Measurements from ENCODE around the gene RXRB. TPM values are rescaled to one million over a fixed set of nuclear protein-coding genes. Genes with fewer than 3 reads are reported as not detected.
"Not testable (repeated sequence)": the region's sequence is repeated elsewhere in the genome, so short reads cannot be mapped to it uniquely, and the experiment has no call there.

RXRB gene
- total and polyA plus RNA-seq, 10 of the 15 experiments (the other 5 are each of a cell fraction or from before 2014, with no cell fraction given): 0.71 to 35.0 (median 20.4) TPM

- H2AFZ ChIP-seq (ENCODE audit: control insufficient read depth, low read depth, low read length); ATAC-seq; FAIRE-seq; H3K4me1 ChIP-seq (ENCODE audit: control insufficient read depth, insufficient read depth, low read length); POLR2A ChIA-PET; in situ Hi-C loops (cut with MboI); H3K4me2 ChIP-seq (ENCODE audit: control insufficient read depth, insufficient read depth); H3K27ac ChIP-seq (ENCODE audit: control insufficient read depth, insufficient read depth); RAD21 ChIA-PET (ENCODE audit: unreplicated experiment); H4K20me1 ChIP-seq (ENCODE audit: control insufficient read depth, insufficient read depth); H3K27me3 ChIP-seq (replicated peaks in 1 of 2; ENCODE audit: control insufficient read depth in 2 of 2, insufficient read depth in 2 of 2, low read length in 1 of 2); H3K9ac ChIP-seq (ENCODE audit: control insufficient read depth, insufficient read depth, low read length); H3K4me3 ChIP-seq; BruUV-seq (replicated peaks); H3K9me3 ChIP-seq (replicated peaks; ENCODE audit: control insufficient read depth, insufficient read depth, low read length); DNase-seq (ENCODE audit: low read depth, low spot score); H3K36me3 ChIP-seq (ENCODE audit: control insufficient read depth in 2 of 2, insufficient read depth in 2 of 2, low read length in 1 of 2); intact Hi-C loops (cut with micrococcal nuclease; ENCODE audit: unreplicated experiment); H3K79me2 ChIP-seq (ENCODE audit: control insufficient read depth, insufficient read depth, low read length): not testable (repeated sequence)
- whole genome bisulfite sequencing (ENCODE audit: insufficient coverage, insufficient replicate concordance, low lambda C conversion rate, missing lambda C conversion rate): 54% methylated on average over 12 of the region's 14 CpGs
- SMC1A ChIA-PET (ENCODE audit: uncharacterized antibody, unreplicated experiment): interaction anchor here (1.2 kb wide), 1 partner anchor 29 kb away, joined by 5 read pairs; no protein-coding TSS in a partner anchor
- CTCF ChIA-PET: interaction anchor here (0.8 to 1.6 kb wide), 4 partner anchors 18 to 73 kb away, joined by 4 to 6 read pairs (median 4); partner anchors contain the start of gene RING1
Measured at GRCh38 chr6:33226503-33227120, 26.1 kb upstream of the RXRB start.

- RAD21 ChIA-PET (ENCODE audit: unreplicated experiment): no interaction called here
- in situ Hi-C loops (cut with MboI): no loop called here
- ATAC-seq: no peak
Measured at GRCh38 chr6:33217681-33218080, 17.2 kb upstream of the RXRB start.

More at GRCh38 chr6:33217681-33218080, 17.2 kb upstream of the RXRB start:
- DNase-seq (ENCODE audit: low read depth, low spot score) (no peak), FAIRE-seq (no peak)
- ChIA-PET POLR2A (interaction anchor here (0.8 kb wide), 1 partner anchor 10 kb away, joined by 3 read pairs; no protein-coding TSS in a partner anchor), CTCF (no interaction called here), SMC1A (ENCODE audit: uncharacterized antibody, unreplicated experiment) (no interaction called here)
- BruUV-seq (replicated peaks): no TSS peak
- H3K4me1 ChIP-seq (ENCODE audit: control insufficient read depth, insufficient read depth, low read length): peaks cover 8% of the 10 kb centered on the region
- TF ChIP-seq TCF3 (IDR thresholded peaks at IDR 0.05; ENCODE audit: borderline replicate concordance, insufficient read depth, low read depth, low read length) (no peak), PAX8 (IDR thresholded peaks at IDR 0.05) (no peak), NFYB (IDR thresholded peaks at IDR 0.05; ENCODE audit: insufficient read depth, low read depth, low read length) (no peak)
- peaks cover 2 to 3% of the 10 kb centered on the region in 2 experiments for H3K27me3 ChIP-seq (replicated peaks in 1 of 2; ENCODE audit: control insufficient read depth in 2 of 2, insufficient read depth in 2 of 2, low read length in 1 of 2)
- H3K4me3 ChIP-seq: no peak overlapping the region
- no peak overlapping the region for H2AFZ ChIP-seq (ENCODE audit: control insufficient read depth, low read depth, low read length)
- no peaks in the 10 kb centered on the region for H3K9me3 ChIP-seq (replicated peaks; ENCODE audit: control insufficient read depth, insufficient read depth, low read length)
- no peak overlapping the region for H3K27ac ChIP-seq (ENCODE audit: control insufficient read depth, insufficient read depth)
- H3K4me2 ChIP-seq (ENCODE audit: control insufficient read depth, insufficient read depth): no peak overlapping the region
- H4K20me1 ChIP-seq (ENCODE audit: control insufficient read depth, insufficient read depth): no peaks in the 10 kb centered on the region; the same call in 1 of the 2 replicates
- H3K36me3 ChIP-seq (ENCODE audit: control insufficient read depth in 2 of 2, insufficient read depth in 2 of 2, low read length in 1 of 2): no peaks in the 10 kb centered on the region
- no peaks in the 10 kb centered on the region for H3K79me2 ChIP-seq (ENCODE audit: control insufficient read depth, insufficient read depth, low read length)
- intact Hi-C loops (cut with micrococcal nuclease; ENCODE audit: unreplicated experiment): no loop called here
- no peak overlapping the region for H3K9ac ChIP-seq (ENCODE audit: control insufficient read depth, insufficient read depth, low read length)
- 33% methylated on average over 3 of the region's 3 CpGs for WGBS (ENCODE audit: insufficient coverage, insufficient replicate concordance, low lambda C conversion rate, missing lambda C conversion rate)

Measured in GM12878 (cell line).